Upper lobe of right lung (tissue), 1 donor: Measurements from ENCODE around the gene LIFR. TPM values are rescaled to one million over a fixed set of nuclear protein-coding genes. Genes with fewer than 3 reads are reported as not detected.
"Not testable (repeated sequence)": the region's sequence is repeated elsewhere in the genome, so short reads cannot be mapped to it uniquely, and the experiment has no call there.

ENCODE experiments used
- ATAC-seq: fragments of 200-7000 bp; cut with Tn5 transposase; one replicate; pipeline ENCODE4 v1.9.1; 2020; ENCODE audit warnings: mild to moderate bottlenecking, moderate library complexity
- DNase-seq: peaks from one replicate; pipeline ENCODE4 v3.0.0-alpha.2; 2020
- H3K27ac ChIP-seq: fragments of 200-600 bp; one replicate; pipeline ENCODE4 v1.8.0; 2022
- H3K27me3 ChIP-seq: fragments of 200-600 bp; one replicate; pipeline ENCODE4 v1.8.0; 2022; ENCODE audit warnings: mild to moderate bottlenecking
- H3K36me3 ChIP-seq: fragments of 200-600 bp; one replicate; pipeline ENCODE4 v1.8.0; 2022
- H3K4me1 ChIP-seq: fragments of 200-600 bp; one replicate; pipeline ENCODE4 v1.8.0; 2022
- H3K4me3 ChIP-seq: fragments of 200-600 bp; one replicate; pipeline ENCODE4 v1.8.0; 2022; ENCODE audit warnings: mild to moderate bottlenecking
- H3K9me3 ChIP-seq: fragments of 200-600 bp; one replicate; pipeline ENCODE4 v1.8.0; 2022
- CTCF ChIP-seq: fragments of 200-600 bp; IDR thresholded peaks from one replicate; pipeline ENCODE4 v1.8.0; 2022; ENCODE audit warnings: antibody characterized with exemption
- intact Hi-C: fragments of 100-400 bp; cut with DNase I; formaldehyde crosslinking; loops from one replicate; pipeline ENCODE4 v1.11.0; 2022
- total RNA-seq: library from RNA; stranded (reverse); fragmentation: NEBNext Ultra II Directional; extraction: Animal tissue kit (Norgen Biotek cat#: 25700); gene quantifications from one replicate; pipeline ENCODE4 v1.2.1, GENCODE V29; 2021
- donor health status: DM: no; HTN: yes; CAD: no; lungs with severe emphysema.

Gene LIFR
- total RNA-seq, 1 donor from 2014 or later, result 151 TPM

GRCh38 chr5:38569180-38569579 lies 12.7 kb upstream of the LIFR start:
- ATAC-seq (no peak), DNase-seq (no peak)
- Histone ChIP-seq H3K9me3 (no peaks in the 10 kb centered on the region), H3K4me3 (no peak overlapping the region), H3K36me3 (no peaks in the 10 kb centered on the region), H3K27me3 (no peaks in the 10 kb centered on the region), H3K27ac (no peak overlapping the region), H3K4me1 (no peaks in the 10 kb centered on the region)
- TF ChIP-seq CTCF, result no peak
- intact Hi-C loops, result no loop called here

GRCh38 chr5:38567306-38567705 lies 10.9 kb upstream of the LIFR start:
- H3K36me3 ChIP-seq, DNase-seq, ATAC-seq, H3K27ac ChIP-seq, H3K4me1 ChIP-seq, intact Hi-C loops, H3K27me3 ChIP-seq, H3K9me3 ChIP-seq, H3K4me3 ChIP-seq: not testable (repeated sequence)

GRCh38 chr5:38563624-38564023 lies 7.2 kb upstream of the LIFR start:
- intact Hi-C loops, result no loop called here

GRCh38 chr5:38562444-38563210 lies 6.2 kb upstream of the LIFR start:
- intact Hi-C loops, result no loop called here

More at GRCh38 chr5:38563624-38564023, 7.2 kb upstream of the LIFR start:
- Histone ChIP-seq H3K36me3 (no peaks in the 10 kb centered on the region), H3K27me3 (no peaks in the 10 kb centered on the region), H3K9me3 (no peaks in the 10 kb centered on the region), H3K4me1 (peaks cover 11% of the 10 kb centered on the region), H3K27ac (no peak overlapping the region), H3K4me3 (no peak overlapping the region)
- TF ChIP-seq CTCF, result no peak
- DNase-seq, result no peak
- ATAC-seq, result no peak

GRCh38 chr5:38559428-38559827 lies 3.0 kb upstream of the LIFR start:
- H3K9me3 ChIP-seq, result no peaks in the 10 kb centered on the region
- no peak overlapping the region for H3K4me3 ChIP-seq
- TF ChIP-seq CTCF, result no peak
- no peaks in the 10 kb centered on the region for H3K27me3 ChIP-seq
- intact Hi-C loops, result loop anchor here (10.0 kb wide), 1 partner anchor 105 kb away; no protein-coding TSS in a partner anchor
- no peaks in the 10 kb centered on the region for H3K36me3 ChIP-seq
- peaks cover 11% of the 10 kb centered on the region for H3K4me1 ChIP-seq
- H3K27ac ChIP-seq, result no peak overlapping the region
- ATAC-seq (no peak), DNase-seq (no peak)

More at GRCh38 chr5:38562444-38563210, 6.2 kb upstream of the LIFR start:
- H3K4me3 ChIP-seq, result no peak overlapping the region
- no peak for TF ChIP-seq CTCF
- H3K27me3 ChIP-seq, result no peaks in the 10 kb centered on the region
- H3K4me1 ChIP-seq, result peaks cover 11% of the 10 kb centered on the region
- H3K9me3 ChIP-seq, result no peaks in the 10 kb centered on the region
- H3K27ac ChIP-seq, result no peak overlapping the region
- no peak for ATAC-seq
- no peak for DNase-seq
- H3K36me3 ChIP-seq, result no peaks in the 10 kb centered on the region

- no peaks in the 10 kb centered on the region for H3K9me3 ChIP-seq
- no peaks in the 10 kb centered on the region for H3K27me3 ChIP-seq
- peak overlapping the region; percentile 72 for H3K4me3 ChIP-seq
- H3K4me1 ChIP-seq, result peaks cover 16% of the 10 kb centered on the region
- intact Hi-C loops, result loop anchor here (10.0 kb wide), 1 partner anchor 107 kb away; no protein-coding TSS in a partner anchor
- DNase-seq, result no peak
- no peak for TF ChIP-seq CTCF
- peak overlapping the region; percentile 96 for H3K27ac ChIP-seq
- ATAC-seq, result no peak
- no peaks in the 10 kb centered on the region for H3K36me3 ChIP-seq
These were observed 1.3 kb upstream of the LIFR start for GRCh38 chr5:38557792-38558191.
